Adipose tissue (tissue), 3 donors: ENCODE data around the gene MAB21L3. TPM values are rescaled to one million over a fixed set of nuclear protein-coding genes. Genes with fewer than 3 reads are reported as not detected.
"Not testable (repeated sequence)": the region's sequence is repeated elsewhere in the genome, so short reads cannot be mapped to it uniquely, and the experiment has no call there.

Experiments
- H3K27ac ChIP-seq: one replicate; pipeline ENCODE4 v1.5.1; 2013; ENCODE audit warnings: low read depth, low read length
- WGBS, 3 donors: extraction: QIAGEN DNeasy Blood & Tissue Kit; methylation state at CpG; one replicate each; pipeline ENCODE4 v1.1.7; 2013; 5-methylcytosine and 5-hydroxymethylcytosine counted together
- polyA plus RNA-seq, 3 donors: library from polyadenylated mRNA; stranded (reverse); fragments of 200-250 nt; gene quantifications; one replicate each; pipeline ENCODE4 v1.2.3, GENCODE V29; 2013
- donor health status: healthy with polysubstance abuse.
- donor health status: Bipolar disorder and iron deficiency.
- donor health status: healthy.

The MAB21L3 gene
- polyA plus RNA-seq, 3 donors: 0.02 to 0.56 (median 0.28) TPM

GRCh38 chr1:116130356-116130755 lies 19.2 kb downstream of the MAB21L3 start:
- no peak overlapping the region for H3K27ac ChIP-seq

- WGBS, 3 donors: 81 to 93% (median 88%) methylated on average over 4 of the region's 4 CpGs
- H3K27ac ChIP-seq: no peak overlapping the region
These were observed 20.0 kb downstream of the MAB21L3 start for GRCh38 chr1:116131170-116131569.

GRCh38 chr1:116131866-116132605 lies 20.8 kb downstream of the MAB21L3 start:
- WGBS, 3 donors: 64 to 85% (median 78%) methylated on average over 9 of the region's 9 CpGs

GRCh38 chr1:116133696-116134475 lies 22.7 kb downstream of the MAB21L3 start:
- 54 to 74% (median 61%) methylated on average over 8 of the region's 8 CpGs for WGBS, 3 donors

More at GRCh38 chr1:116131866-116132605, 20.8 kb downstream of the MAB21L3 start:
- no peak overlapping the region for H3K27ac ChIP-seq

GRCh38 chr1:116134476-116134773 lies 23.2 kb downstream of the MAB21L3 start:
- no peak overlapping the region for H3K27ac ChIP-seq
- 38 to 47% (median 39%) methylated on average over 2 of the region's 2 CpGs for WGBS, 3 donors

More at GRCh38 chr1:116133696-116134475, 22.7 kb downstream of the MAB21L3 start:
- no peak overlapping the region for H3K27ac ChIP-seq

- no peak overlapping the region for H3K27ac ChIP-seq
- WGBS, 3 donors: 92 to 94% (median 94%) methylated on average over 8 of the region's 8 CpGs
These were observed 27.1 kb downstream of the MAB21L3 start for GRCh38 chr1:116138277-116138792.

- WGBS, 3 donors: 74 to 94% (median 89%) methylated on average over 6 of the region's 6 CpGs
- H3K27ac ChIP-seq: no peak overlapping the region
These were observed 28.5 kb downstream of the MAB21L3 start for GRCh38 chr1:116139592-116140134.

- 33 to 83% (median 68%) methylated on average over 1 of the region's 1 CpG for WGBS, 3 donors
- no peak overlapping the region for H3K27ac ChIP-seq
These were observed 33.0 kb downstream of the MAB21L3 start for GRCh38 chr1:116144151-116144550.

- not testable (repeated sequence) for H3K27ac ChIP-seq
- WGBS, 3 donors: 95 to 97% (median 96%) methylated on average over 36 to 37 of the region's 37 CpGs
These were observed 35.4 kb downstream of the MAB21L3 start for GRCh38 chr1:116146447-116147113.

- whole genome bisulfite sequencing, 3 donors: 83 to 89% (median 85%) methylated on average over 3 of the region's 3 CpGs
These were observed 35.9 kb downstream of the MAB21L3 start for GRCh38 chr1:116147114-116147510.

GRCh38 chr1:116147972-116148371 lies 36.8 kb downstream of the MAB21L3 start:
- WGBS, 3 donors: 76 to 79% (median 76%) methylated on average over 4 of the region's 4 CpGs
- no peak overlapping the region for H3K27ac ChIP-seq

More at GRCh38 chr1:116147114-116147510, 35.9 kb downstream of the MAB21L3 start:
- H3K27ac ChIP-seq: no peak overlapping the region

- no peak overlapping the region for H3K27ac ChIP-seq
- 81 to 90% (median 89%) methylated on average over 3 of the region's 3 CpGs for WGBS, 3 donors
These were observed 37.8 kb downstream of the MAB21L3 start for GRCh38 chr1:116148967-116149366.

- 91 to 97% (median 94%) methylated on average over 4 of the region's 4 CpGs for WGBS, 3 donors
- no peak overlapping the region for H3K27ac ChIP-seq
These were observed 39.2 kb downstream of the MAB21L3 start for GRCh38 chr1:116150368-116150767.

- H3K27ac ChIP-seq: no peak overlapping the region
- WGBS, 3 donors: 8 to 9% (median 8%) methylated on average over 43 to 46 of the region's 46 CpGs
These were observed 40.8 kb downstream of the MAB21L3 start for GRCh38 chr1:116151739-116152576.

- H3K27ac ChIP-seq: no peak overlapping the region
- 75 to 83% (median 80%) methylated on average over 2 to 3 of the region's 4 CpGs for WGBS, 3 donors
These were observed 41.4 kb downstream of the MAB21L3 start for GRCh38 chr1:116152577-116152943.

- 30 to 94% (median 90%) methylated on average over 4 of the region's 4 CpGs for WGBS, 3 donors
- H3K27ac ChIP-seq: no peak overlapping the region
These were observed 41.9 kb downstream of the MAB21L3 start for GRCh38 chr1:116152950-116153691.

GRCh38 chr1:116153692-116154031 lies 42.5 kb downstream of the MAB21L3 start:
- H3K27ac ChIP-seq: no peak overlapping the region
